Karpas-422 (cell line): ENCODE measurements around the gene LYVE1. TPM values are rescaled to one million over a fixed set of nuclear protein-coding genes. Genes with fewer than 3 reads are reported as not detected.

ENCODE experiments used
- DNase-seq: peaks from one replicate; pipeline ENCODE4 v3.0.0-alpha.2; 2015
- H2AFZ ChIP-seq: fragments of 200-600 bp; sonication (generic); 2 replicates; pipeline ENCODE4 v1.6.1; 2014; ENCODE audit warnings: antibody characterized with exemption, low read length, mixed read lengths
- H3K27ac ChIP-seq: fragments of 200-600 bp; sonication (generic); 2 replicates; pipeline ENCODE4 v1.5.1; 2014; ENCODE audit warnings: mild to moderate bottlenecking, low read length, moderate library complexity
- H3K27me3 ChIP-seq: fragments of 200-600 bp; sonication (generic); 2 replicates; pipeline ENCODE4 v1.6.1; 2014; ENCODE audit warnings: low read length, mixed read lengths
- H3K36me3 ChIP-seq: fragments of 200-600 bp; sonication (generic); 2 replicates; pipeline ENCODE4 v1.6.1; 2014; ENCODE audit warnings: low read length, mixed read lengths; ENCODE audit not compliant: insufficient read depth
- H3K4me1 ChIP-seq: fragments of 200-600 bp; sonication (generic); 2 replicates; pipeline ENCODE4 v1.6.1; 2014; ENCODE audit warnings: mild to moderate bottlenecking, low read length, mixed read lengths
- H3K4me2 ChIP-seq: fragments of 200-600 bp; sonication (generic); 2 replicates; pipeline ENCODE4 v1.6.1; 2014; ENCODE audit warnings: low read length, low read depth, mild to moderate bottlenecking; ENCODE audit not compliant: poor library complexity, severe bottlenecking
- H3K4me3 ChIP-seq: fragments of 200-600 bp; sonication (generic); 2 replicates; pipeline ENCODE4 v1.5.1; 2014; ENCODE audit warnings: mild to moderate bottlenecking, antibody characterized with exemption, low read length, mixed read lengths
- H3K79me2 ChIP-seq: fragments of 200-600 bp; sonication (generic); 2 replicates; pipeline ENCODE4 v1.6.1; 2014; ENCODE audit warnings: mild to moderate bottlenecking, low read length, mixed read lengths
- H3K9ac ChIP-seq: fragments of 200-600 bp; sonication (generic); 2 replicates; pipeline ENCODE4 v1.6.0; 2014; ENCODE audit warnings: low read length
- H3K9me2 ChIP-seq: fragments of 200-600 bp; sonication (generic), shearing (Covaris generic); replicated peaks from 2 replicates; pipeline ENCODE4 v1.6.0; 2014; ENCODE audit warnings: mild to moderate bottlenecking, low read length, moderate library complexity; ENCODE audit not compliant: insufficient read depth
- H3K9me3 ChIP-seq: fragments of 300-700, 200-600 bp; sonication (generic); 2 replicates; pipeline ENCODE4 v1.6.1; 2014; ENCODE audit warnings: low read length, mixed read lengths
- H4K20me1 ChIP-seq: fragments of 200-600 bp; sonication (generic); 2 replicates; pipeline ENCODE4 v1.6.1; 2014; ENCODE audit warnings: mild to moderate bottlenecking, antibody characterized with exemption, low read length, low read depth; ENCODE audit not compliant: insufficient read depth
- total RNA-seq: library from RNA; depleted of rRNA; stranded (reverse); fragments of >200 nt; shearing (Covaris generic); gene quantifications from 2 replicates; pipeline ENCODE4 v1.2.3, GENCODE V29; 2014; ENCODE audit warnings: low replicate concordance; rRNA removed

Gene LYVE1
- total RNA-seq, 1 experiment from 2014 or later = not detected

DNA sequence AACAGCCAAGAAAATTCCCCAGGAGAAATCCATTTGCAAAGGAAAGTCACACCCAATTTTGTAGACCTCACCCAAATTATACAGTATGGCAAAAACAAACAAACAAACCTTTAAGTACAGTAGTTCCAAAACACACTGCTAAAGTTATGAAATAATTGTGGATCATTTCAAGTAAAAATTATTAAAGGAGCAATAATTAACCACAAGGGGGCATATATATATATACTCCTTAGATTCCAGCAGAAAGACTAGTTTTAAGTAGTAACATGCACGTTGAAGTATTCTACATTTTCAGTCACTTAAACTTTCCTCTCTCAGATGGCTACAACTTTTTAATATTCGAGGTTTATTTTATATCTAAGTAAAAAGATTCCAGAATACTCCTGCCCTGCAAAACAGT is 54.3 kb downstream of the LYVE1 start:
- Histone ChIP-seq H2AFZ (no peak overlapping the region), H3K79me2 (no peaks in the 10 kb centered on the region), H3K4me2 (no peak overlapping the region), H3K9ac (no peak overlapping the region), H3K36me3 (0 out of 2 replicates have a peak, but pooled peaks cover 7% of the 10 kb centered on the region), H3K4me1 (no peaks in the 10 kb centered on the region), H3K9me3 (no peaks in the 10 kb centered on the region), H3K27ac (no peak overlapping the region), H3K27me3 (no peaks in the 10 kb centered on the region), H3K9me2 (no peaks in the 10 kb centered on the region), H4K20me1 (no peaks in the 10 kb centered on the region), H3K4me3 (no peak overlapping the region)
- DNase-seq = peak; percentile 63

- Histone ChIP-seq H4K20me1 (no peaks in the 10 kb centered on the region), H3K4me3 (no peak overlapping the region), H2AFZ (no peak overlapping the region), H3K9ac (no peak overlapping the region), H3K36me3 (no peaks in the 10 kb centered on the region), H3K9me2 (no peaks in the 10 kb centered on the region), H3K27ac (no peak overlapping the region), H3K27me3 (no peaks in the 10 kb centered on the region), H3K4me1 (no peaks in the 10 kb centered on the region), H3K79me2 (no peaks in the 10 kb centered on the region), H3K4me2 (no peak overlapping the region), H3K9me3 (no peaks in the 10 kb centered on the region)
- no peak for DNase-seq
Observed at GRCh38 chr11:10511181-10511621, 57.3 kb downstream of the LYVE1 start.

Other genes with a start within 250 kb of the LYVE1 start
- 7.5 and 12.5 TPM in 2 replicates for gene AMPD3, start 113.4 kb downstream of the LYVE1 start, total RNA-seq
- 10.5 and 12.2 TPM in 2 replicates for gene RNF141, start 27.5 kb downstream of the LYVE1 start, total RNA-seq
- not detected in 2 replicates for gene IRAG1, start 125.1 kb upstream of the LYVE1 start, total RNA-seq
- 20.7 and 39.9 TPM in 2 replicates for gene CTR9, start 182.6 kb upstream of the LYVE1 start, total RNA-seq
- 304 and 548 TPM in 2 replicates for gene EIF4G2, start 240.3 kb upstream of the LYVE1 start, total RNA-seq